Activated CD8-positive, alpha-beta T cell treated with anti-CD3 and anti-CD28 coated beads, Interleukin-2, amount 10 ng/mL, durations not matched to agents 7 days and 5 days (primary cell): ENCODE results near the gene CTNS. TPM values are rescaled to one million over a fixed set of nuclear protein-coding genes. Genes with fewer than 3 reads are reported as not detected.
"Not testable (repeated sequence)": the region's sequence is repeated elsewhere in the genome, so short reads cannot be mapped to it uniquely, and the experiment has no call there.

Source experiments
- ATAC-seq: fragments of 150-1000 bp; cut with Tn5 transposase; one replicate; pipeline ENCODE4 v1.10.0; 2021; ENCODE audit warnings: moderate library complexity
- CTCF ChIA-PET: fragments of 350-600 bp; sonication (Branson Sonifier 250); formaldehyde crosslinking; loops from one replicate; lab custom pipeline; 2021; ENCODE audit warnings: antibody characterized with exemption; lab: Charles Lee
- POLR2A ChIA-PET: fragments of 350-600 bp; sonication (Branson Sonifier 250); formaldehyde crosslinking; loops from one replicate; lab custom pipeline; 2021; ENCODE audit warnings: antibody characterized with exemption; lab: Charles Lee
- DNase-seq: peaks from one replicate; pipeline ENCODE4 v3.0.0-alpha.2; 2020
- H3K27ac Mint-ChIP-seq: one replicate; pipeline ENCODE4 v1.8.0; 2021; ENCODE audit warnings: mild to moderate bottlenecking, mixed read lengths
- H3K27me3 Mint-ChIP-seq: one replicate; pipeline ENCODE4 v1.8.0; 2021; ENCODE audit warnings: low read depth, mixed read lengths
- H3K36me3 Mint-ChIP-seq: one replicate; pipeline ENCODE4 v1.8.0; 2021; ENCODE audit warnings: low read depth, mixed read lengths
- H3K4me1 Mint-ChIP-seq: one replicate; pipeline ENCODE4 v1.8.0; 2021; ENCODE audit warnings: low read depth, mixed read lengths
- H3K4me3 Mint-ChIP-seq: one replicate; pipeline ENCODE4 v1.8.0; 2021; ENCODE audit warnings: mild to moderate bottlenecking, mixed read lengths
- H3K9me3 Mint-ChIP-seq: one replicate; pipeline ENCODE4 v1.8.0; 2022; ENCODE audit warnings: mixed read lengths; ENCODE audit not compliant: insufficient read depth
- total RNA-seq, 2 experiments: library from RNA; stranded (reverse); gene quantifications; one replicate each; pipeline ENCODE4 v1.2.3, GENCODE V29; 2021

The CTNS gene
- total RNA-seq, 2 experiments from 2014 or later = 7.7 to 9.7 TPM

DNA sequence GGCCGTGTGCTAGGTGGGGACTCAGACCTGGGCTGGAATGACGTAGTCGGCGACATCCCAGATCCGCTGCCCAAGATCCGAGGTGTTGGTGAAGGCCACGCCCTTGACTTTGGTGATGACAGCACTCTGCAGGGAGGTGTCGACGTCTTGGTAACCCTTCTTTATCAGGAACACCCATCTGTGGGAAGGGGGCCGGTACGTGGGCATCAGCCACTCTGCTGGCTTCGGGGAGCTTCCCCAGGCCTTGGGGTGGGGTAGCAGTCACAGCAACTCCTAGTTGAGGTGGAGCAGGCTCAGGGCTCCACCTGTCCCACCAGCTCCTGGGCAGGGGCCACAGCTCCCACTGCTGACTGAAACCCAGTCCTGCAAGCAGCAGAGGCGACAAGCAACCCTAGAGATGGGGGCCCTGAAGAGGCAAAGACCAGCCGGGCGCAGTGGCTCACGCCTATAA, 55.1 kb downstream of the CTNS start:
- ATAC-seq (no peak), DNase-seq (no peak)
- Mint-ChIP-seq H3K9me3 (no peaks in the 10 kb centered on the region), H3K27me3 (no peaks in the 10 kb centered on the region), H3K27ac (no peak overlapping the region), H3K36me3 (peaks cover 3% of the 10 kb centered on the region), H3K4me1 (peaks cover 25% of the 10 kb centered on the region), H3K4me3 (no peak overlapping the region)
- CTCF ChIA-PET = interaction anchor here (1.0 to 1.6 kb wide), 2 partner anchors 9 to 19 kb away, joined by 3 to 5 read pairs; no protein-coding TSS in a partner anchor
- POLR2A ChIA-PET = no interaction called here

DNA sequence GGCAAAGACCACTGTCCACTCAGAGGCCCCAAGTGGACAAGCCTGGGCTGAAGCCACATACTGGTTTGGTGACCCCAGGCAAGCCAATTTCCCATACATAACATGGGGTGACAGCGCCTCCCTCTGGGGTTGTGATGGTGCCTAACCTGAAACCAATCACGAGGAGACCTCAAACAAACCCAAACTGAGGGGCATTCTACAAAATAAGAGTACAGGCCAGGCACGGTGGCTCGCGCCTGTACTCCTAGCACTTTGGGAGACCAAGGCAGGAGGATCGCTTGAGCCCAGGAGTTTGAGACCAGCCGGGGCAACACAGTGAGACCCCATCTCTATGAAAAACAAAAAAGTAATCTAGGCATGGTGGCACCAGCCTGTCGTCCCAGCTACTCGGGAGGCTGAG, 55.8 kb downstream of the CTNS start:
- DNase-seq = no peak
- Mint-ChIP-seq H3K9me3 (no peaks in the 10 kb centered on the region), H3K4me3 (no peak overlapping the region), H3K4me1 (peaks cover 32% of the 10 kb centered on the region), H3K27ac (no peak overlapping the region), H3K27me3 (no peaks in the 10 kb centered on the region), H3K36me3 (peaks cover 3% of the 10 kb centered on the region)
- POLR2A ChIA-PET = no interaction called here
- no peak for ATAC-seq
- CTCF ChIA-PET = interaction anchor here (1.0 to 1.6 kb wide), 2 partner anchors 10 to 18 kb away, joined by 3 to 5 read pairs; no protein-coding TSS in a partner anchor

DNA sequence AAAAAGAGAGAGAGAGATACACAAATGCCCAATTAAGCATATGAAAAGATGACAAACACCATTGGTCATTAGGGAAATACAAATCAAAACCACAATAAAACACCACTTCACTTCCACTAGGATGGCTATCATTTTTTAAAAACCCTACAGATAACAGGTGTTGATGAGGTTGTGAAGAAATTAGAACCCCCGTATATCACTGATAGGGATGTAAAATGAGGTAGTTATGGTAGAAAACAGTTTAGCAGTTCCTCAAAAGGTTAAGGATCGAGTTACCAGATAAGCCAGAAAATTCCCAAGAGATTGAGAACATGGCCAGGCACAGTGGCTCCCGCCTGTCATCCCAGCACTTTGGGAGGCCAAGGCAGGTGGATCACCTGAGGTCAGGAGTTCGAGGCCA, 56.6 kb downstream of the CTNS start:
- H3K9me3 Mint-ChIP-seq = no peaks in the 10 kb centered on the region
- DNase-seq = no peak
- ATAC-seq = no peak
- POLR2A ChIA-PET = no interaction called here
- no peaks in the 10 kb centered on the region for H3K27me3 Mint-ChIP-seq
- H3K27ac Mint-ChIP-seq = no peak overlapping the region
- CTCF ChIA-PET = interaction anchor here (1.2 to 4.1 kb wide), 4 partner anchors 11 to 153 kb away, joined by 3 to 19 read pairs (median 8); partner anchors contain the start of gene NCBP3
- H3K4me3 Mint-ChIP-seq = no peak overlapping the region
- peaks cover 37% of the 10 kb centered on the region for H3K4me1 Mint-ChIP-seq
- H3K36me3 Mint-ChIP-seq = peaks cover 8% of the 10 kb centered on the region

DNA sequence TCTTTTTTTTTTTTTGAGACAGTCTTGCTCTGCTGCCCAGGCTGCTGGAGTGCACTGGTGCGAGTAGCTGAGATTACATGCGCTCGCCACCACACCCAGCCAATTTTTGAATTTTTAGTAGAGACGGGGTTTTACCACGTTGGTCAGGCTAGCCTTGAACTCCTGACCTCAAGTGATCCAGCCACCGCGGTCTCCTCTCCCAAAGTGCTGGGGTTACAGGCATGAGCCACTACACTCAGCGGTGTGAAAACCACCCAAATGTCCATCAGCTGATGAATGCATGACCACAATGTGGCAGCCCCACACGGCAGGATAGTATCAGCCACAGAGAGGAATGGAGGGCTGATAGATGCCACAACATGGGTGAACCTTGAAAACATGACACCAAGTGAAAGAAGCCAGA, 57.3 kb downstream of the CTNS start:
- H3K27me3 Mint-ChIP-seq = no peaks in the 10 kb centered on the region
- DNase-seq (peak; percentile 57), ATAC-seq (no peak)
- H3K36me3 Mint-ChIP-seq = peaks cover 8% of the 10 kb centered on the region
- ChIA-PET CTCF (interaction anchor here (1.2 to 4.1 kb wide), 5 partner anchors 11 to 152 kb away, joined by 3 to 19 read pairs (median 3); partner anchors contain the start of gene NCBP3), POLR2A (interaction anchor here (1.3 kb wide), 1 partner anchor 103 kb away, joined by 4 read pairs; no protein-coding TSS in a partner anchor)
- no peak overlapping the region for H3K27ac Mint-ChIP-seq
- peaks cover 5% of the 10 kb centered on the region for H3K9me3 Mint-ChIP-seq
- H3K4me3 Mint-ChIP-seq = peak overlapping the region; percentile 70
- peaks cover 37% of the 10 kb centered on the region for H3K4me1 Mint-ChIP-seq

DNA sequence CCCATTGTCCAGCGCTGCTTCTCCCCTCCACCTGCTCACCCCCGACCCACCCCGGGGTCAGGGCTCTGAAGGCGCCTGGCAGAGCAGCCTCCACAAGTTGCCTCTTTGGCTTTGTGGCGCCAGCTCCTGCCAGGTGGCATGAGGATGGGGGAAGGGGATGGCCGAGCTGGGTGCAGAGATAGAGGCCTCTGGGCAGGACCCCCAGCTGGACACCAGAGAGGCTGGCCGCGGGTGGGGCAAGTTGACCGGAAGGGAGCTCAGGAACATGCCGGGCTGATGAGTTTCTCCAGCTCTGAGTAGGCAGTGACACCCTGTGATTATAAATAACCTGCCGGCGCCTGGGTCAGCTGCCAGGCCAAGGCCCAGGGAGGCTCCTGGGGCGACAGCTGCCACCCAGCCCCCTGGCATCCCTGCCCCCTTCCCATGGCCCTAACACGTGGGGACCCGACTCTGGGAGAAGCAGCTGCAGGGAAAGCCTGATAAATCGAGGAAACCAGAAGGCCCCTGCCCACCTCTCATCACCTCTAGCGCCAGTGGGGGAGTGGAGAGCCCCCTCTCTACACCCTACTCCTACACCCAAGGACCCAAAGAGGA, 58.7 kb downstream of the CTNS start:
- Mint-ChIP-seq H3K27ac (no peak overlapping the region), H3K4me1 (peaks cover 37% of the 10 kb centered on the region), H3K36me3 (peaks cover 6% of the 10 kb centered on the region), H3K27me3 (no peaks in the 10 kb centered on the region), H3K4me3 (peak overlapping the region; percentile 70), H3K9me3 (peaks cover 5% of the 10 kb centered on the region)
- POLR2A ChIA-PET = interaction anchor here (0.9 to 3.2 kb wide), 9 partner anchors 12 to 188 kb away, joined by 3 to 31 read pairs (median 4); partner anchors contain the start of gene HASPIN
- ATAC-seq (peak; percentile 21), DNase-seq (no peak)
- CTCF ChIA-PET = interaction anchor here (0.9 to 4.2 kb wide), 8 partner anchors 12 to 148 kb away, joined by 3 to 19 read pairs (median 6); partner anchors contain the start of gene HASPIN

DNA sequence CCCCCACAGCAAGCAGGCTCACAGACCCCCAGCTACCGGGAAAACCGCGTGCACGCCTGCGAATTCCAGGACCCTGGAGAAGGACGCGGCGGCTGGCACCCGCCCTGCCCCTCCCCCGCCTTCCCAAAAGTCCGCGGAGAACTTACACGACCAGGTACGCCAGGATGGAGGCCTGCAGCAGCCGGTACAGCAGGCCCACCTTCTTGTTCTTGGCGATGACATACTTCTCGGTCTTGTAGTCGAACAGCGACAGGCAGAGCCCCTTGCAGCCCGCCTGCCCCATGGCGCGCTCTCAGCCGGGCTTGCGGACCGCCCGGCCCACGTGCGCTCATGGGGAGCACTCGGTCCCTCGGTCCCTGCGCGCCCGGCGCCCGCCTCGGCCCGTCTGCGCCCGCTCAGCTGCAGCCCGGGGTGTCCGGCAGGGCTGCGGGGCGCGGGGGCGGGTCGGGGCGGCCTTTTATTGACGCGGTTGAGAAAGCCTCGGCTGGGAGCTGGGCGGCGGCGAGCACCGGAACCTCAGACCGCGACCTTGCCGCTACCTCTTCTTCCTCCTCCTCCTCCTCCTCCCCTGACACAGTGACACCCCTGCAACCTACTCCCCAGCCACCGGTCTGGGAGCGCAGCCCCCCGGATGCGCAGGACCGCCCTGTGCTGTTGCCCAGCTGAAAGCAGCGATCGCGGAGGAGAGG, 59.3 kb downstream of the CTNS start, which contains the start of gene P2RX5:
P2RX5 (minus strand) TSS at position 433 of the 689 bp plus-strand sequence; CDS start at position 283, 150 bp downstream.
- peak; percentile 71 for DNase-seq
- ATAC-seq = peak; percentile 78
- peak within 1 kb of the TSS; percentile 87 for H3K27ac Mint-ChIP-seq
- H3K4me3 Mint-ChIP-seq = peak within 1 kb of the TSS; percentile 86
- CTCF ChIA-PET = interaction anchor here (0.8 to 4.2 kb wide), 10 partner anchors 12 to 150 kb away, joined by 3 to 19 read pairs (median 5); partner anchors contain the start of genes HASPIN and NCBP3
- H3K36me3 Mint-ChIP-seq = peaks cover 6% of the 10 kb centered on the region
- POLR2A ChIA-PET = interaction anchor here (0.9 to 3.2 kb wide), 8 partner anchors 11 to 187 kb away, joined by 3 to 31 read pairs (median 4); partner anchors contain the start of gene HASPIN
- H3K4me1 Mint-ChIP-seq = peaks cover 37% of the 10 kb centered on the region
- peaks cover 5% of the 10 kb centered on the region for H3K9me3 Mint-ChIP-seq
- H3K27me3 Mint-ChIP-seq = no peaks in the 10 kb centered on the region

DNA sequence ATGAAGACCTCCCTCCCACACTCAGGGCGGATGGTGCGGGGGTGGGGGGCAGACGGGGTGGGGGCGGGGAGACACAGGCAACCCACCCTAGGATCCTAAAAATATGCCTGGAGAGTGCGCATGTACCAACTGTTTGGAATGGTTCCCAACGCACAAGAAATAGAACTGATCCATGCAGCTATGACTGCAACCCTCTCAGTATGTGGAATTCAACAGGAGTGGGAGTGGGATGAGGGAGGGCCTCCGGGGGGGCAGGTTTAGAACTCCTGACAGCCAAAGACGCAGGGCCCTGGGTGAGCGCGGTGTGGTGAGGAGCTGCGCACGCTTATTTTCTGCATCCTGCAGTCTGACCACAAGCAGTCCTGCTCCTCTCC, 60.5 kb downstream of the CTNS start:
- H3K27me3 Mint-ChIP-seq = no peaks in the 10 kb centered on the region
- CTCF ChIA-PET = interaction anchor here (1.2 to 4.2 kb wide), 3 partner anchors 26 to 149 kb away, joined by 4 to 11 read pairs (median 6); partner anchors contain the start of genes HASPIN and NCBP3
- H3K9me3 Mint-ChIP-seq = peaks cover 5% of the 10 kb centered on the region
- DNase-seq (no peak), ATAC-seq (no peak)
- POLR2A ChIA-PET = interaction anchor here (1.4 to 3.2 kb wide), 3 partner anchors 10 to 26 kb away, joined by 3 to 31 read pairs (median 18); partner anchors contain the start of gene HASPIN
- peaks cover 34% of the 10 kb centered on the region for H3K4me1 Mint-ChIP-seq
- H3K4me3 Mint-ChIP-seq = no peak overlapping the region
- H3K36me3 Mint-ChIP-seq = peaks cover 8% of the 10 kb centered on the region
- no peak overlapping the region for H3K27ac Mint-ChIP-seq

DNA sequence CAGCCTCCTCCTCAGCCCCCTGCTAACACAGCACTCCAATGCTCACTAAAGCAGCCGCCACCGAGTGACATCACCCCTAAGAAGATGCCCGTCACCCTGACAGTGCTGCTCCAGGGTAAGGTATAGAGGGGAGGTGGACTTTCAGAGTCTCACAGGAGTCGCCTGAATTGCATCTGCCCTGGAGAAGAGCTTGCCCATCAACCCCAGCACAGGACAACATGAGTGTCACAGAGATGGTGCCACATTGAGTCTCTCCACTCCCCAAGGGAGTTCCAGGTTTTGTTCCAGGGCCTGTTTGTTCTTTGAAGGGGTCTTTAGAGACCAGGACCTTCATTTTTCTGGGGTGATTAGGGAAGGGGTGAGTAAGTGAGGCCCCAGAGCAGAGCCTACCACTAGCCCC, 61.6 kb downstream of the CTNS start:
- Mint-ChIP-seq H3K9me3 (peaks cover 9% of the 10 kb centered on the region), H3K4me1 (peaks cover 33% of the 10 kb centered on the region), H3K27ac (no peak overlapping the region), H3K4me3 (no peak overlapping the region), H3K27me3 (no peaks in the 10 kb centered on the region), H3K36me3 (peaks cover 18% of the 10 kb centered on the region)
- DNase-seq = no peak
- ChIA-PET POLR2A (interaction anchor here (1.4 kb wide), 1 partner anchor 9 kb away, joined by 3 read pairs; no protein-coding TSS in a partner anchor), CTCF (interaction anchor here (4.2 kb wide), 1 partner anchor 25 kb away, joined by 11 read pairs; the partner anchor contains the start of gene HASPIN)
- no peak for ATAC-seq

DNA sequence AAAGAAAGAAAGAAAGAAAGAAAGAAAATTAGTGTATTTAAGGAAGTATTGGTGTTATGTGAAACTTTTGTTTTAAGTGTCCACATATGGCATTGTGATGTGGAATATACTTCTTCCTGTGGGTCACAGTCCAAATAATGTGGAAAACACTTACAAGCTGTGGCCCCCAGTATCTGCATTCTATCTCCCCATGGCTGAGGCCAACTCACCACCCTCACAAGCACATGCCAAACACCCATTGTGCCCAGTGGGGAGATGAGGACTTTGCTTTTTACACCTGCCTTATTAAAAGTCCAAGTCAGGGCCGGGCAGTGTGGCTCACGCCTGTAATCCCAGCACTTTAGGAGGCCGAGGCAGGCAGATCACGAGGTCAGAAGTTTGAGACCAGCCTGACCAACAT, 63.4 kb downstream of the CTNS start:
- peaks cover 19% of the 10 kb centered on the region for H3K4me1 Mint-ChIP-seq
- CTCF ChIA-PET = interaction anchor here (2.5 kb wide), 1 partner anchor 11 kb away, joined by 9 read pairs; no protein-coding TSS in a partner anchor
- POLR2A ChIA-PET = no interaction called here

DNA sequence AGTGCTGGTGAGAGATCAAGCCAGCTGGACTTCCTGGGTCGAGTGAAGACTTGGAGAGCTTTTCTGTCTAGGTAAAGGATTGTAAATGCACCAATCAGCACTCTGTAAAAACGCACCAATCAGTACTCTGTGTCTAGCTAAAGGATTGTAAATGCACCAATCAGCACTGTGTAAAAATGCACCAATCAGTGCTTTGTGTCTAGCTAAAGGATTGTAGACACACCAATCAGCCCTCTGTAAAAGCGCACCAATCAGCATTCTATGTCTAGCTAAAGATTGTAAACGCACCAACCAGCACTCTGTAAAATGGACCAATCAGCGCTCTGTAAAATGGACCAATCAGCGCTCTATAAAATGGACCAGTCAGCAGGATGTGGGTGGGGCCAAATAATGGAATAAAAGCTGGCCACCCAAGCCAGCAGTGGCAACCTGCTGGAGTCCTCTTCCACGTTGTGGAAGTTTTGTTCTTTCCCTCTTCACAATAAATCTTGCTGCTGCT, 65.5 kb downstream of the CTNS start:
- ChIA-PET CTCF (interaction anchor here (1.2 to 2.5 kb wide), 3 partner anchors 9 to 35 kb away, joined by 3 to 9 read pairs (median 4); no protein-coding TSS in a partner anchor), POLR2A (interaction anchor here (0.6 kb wide), 1 partner anchor 28 kb away, joined by 3 read pairs; no protein-coding TSS in a partner anchor)
- not testable (repeated sequence) for DNase-seq, H3K27ac Mint-ChIP-seq, ATAC-seq, H3K4me3 Mint-ChIP-seq, H3K9me3 Mint-ChIP-seq, H3K27me3 Mint-ChIP-seq, H3K4me1 Mint-ChIP-seq
- H3K36me3 Mint-ChIP-seq = peaks cover 18% of the 10 kb centered on the region

More for the DNA sequence above, 63.4 kb downstream of the CTNS start:
- ATAC-seq = no peak
- H3K4me3 Mint-ChIP-seq = no peak overlapping the region
- no peak overlapping the region for H3K27ac Mint-ChIP-seq
- no peaks in the 10 kb centered on the region for H3K27me3 Mint-ChIP-seq
- no peak for DNase-seq
- H3K9me3 Mint-ChIP-seq = peaks cover 9% of the 10 kb centered on the region
- H3K36me3 Mint-ChIP-seq = peaks cover 18% of the 10 kb centered on the region
